Stimulated activated CD8-positive, alpha-beta memory T cell treated with anti-CD3 and anti-CD28 coated beads, Interleukin-2, amount 100 ng/mL, for 1 hour (primary cell): ENCODE results near the gene ARSG.
"Not testable (repeated sequence)": the region's sequence is repeated elsewhere in the genome, so short reads cannot be mapped to it uniquely, and the experiment has no call there.

ENCODE experiments used
- DNase-seq, 2 donors: peaks; one replicate each; pipeline ENCODE4 v3.0.0-alpha.2; 2020; ENCODE audit warnings: low read depth in 2 of 2

The ARSG gene

DNA sequence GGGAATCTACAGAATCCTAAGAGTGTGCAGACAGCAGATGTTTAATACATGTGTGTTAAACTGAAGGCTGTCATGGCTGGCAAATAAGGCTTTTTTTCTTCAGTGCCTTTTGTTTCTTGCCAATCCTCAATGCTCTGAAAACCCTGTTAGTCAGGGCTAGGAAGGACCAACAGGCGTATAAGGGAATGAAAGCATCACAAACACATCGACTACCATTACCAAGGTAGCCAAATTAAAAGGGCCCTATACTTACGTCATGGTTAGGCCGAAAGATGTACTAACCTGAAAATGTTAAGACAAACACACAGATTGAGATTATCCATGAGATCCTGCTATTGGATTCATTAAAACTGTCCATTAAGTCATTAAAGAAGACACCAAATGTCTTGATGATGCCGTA, 13.5 kb upstream of the ARSG start:
- no peak for DNase-seq

- not testable (repeated sequence) for DNase-seq
Measured at GRCh38 chr17:68281965-68282364, 9.3 kb upstream of the ARSG start.

GRCh38 chr17:68288375-68288774, 2.9 kb upstream of the ARSG start:
- DNase-seq: no peak

GRCh38 chr17:68288804-68289203, 2.5 kb upstream of the ARSG start:
- no peak for DNase-seq

- DNase-seq: no peak
Measured at GRCh38 chr17:68289473-68289872, 1.8 kb upstream of the ARSG start.

DNA sequence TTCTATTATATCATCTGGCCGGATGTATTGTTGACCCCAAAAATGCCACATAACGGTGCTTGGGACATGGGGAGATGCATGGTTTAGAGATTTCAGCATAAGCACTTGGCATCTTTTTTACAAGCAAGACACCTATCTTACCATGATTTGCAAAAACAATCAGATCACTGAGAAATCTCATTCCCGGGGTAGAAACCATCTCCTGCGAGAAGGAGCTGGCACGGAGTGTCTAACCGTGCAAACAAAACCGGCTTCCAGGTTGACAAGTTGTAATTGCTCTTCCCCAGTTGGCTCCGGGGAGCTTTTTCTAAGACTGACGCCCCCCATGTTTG, 1.4 kb upstream of the ARSG start:
- no peak for DNase-seq

- DNase-seq: peak; percentile 35 to 42
Measured at GRCh38 chr17:68290268-68290954, 884 bp upstream of the ARSG start.

GRCh38 chr17:68291836-68292688, 767 bp downstream of the ARSG start:
- peak; percentile 81 to 86 for DNase-seq

- no peak for DNase-seq
Measured at GRCh38 chr17:68292689-68293040, 1.4 kb downstream of the ARSG start.

GRCh38 chr17:68293490-68294195, 2.3 kb downstream of the ARSG start:
- no peak for DNase-seq

- DNase-seq: no peak
Measured at GRCh38 chr17:68294196-68294555, 2.9 kb downstream of the ARSG start.

- DNase-seq: no peak
Measured at GRCh38 chr17:68294617-68295016, 3.3 kb downstream of the ARSG start.

GRCh38 chr17:68295086-68295485, 3.8 kb downstream of the ARSG start:
- no peak for DNase-seq

DNA sequence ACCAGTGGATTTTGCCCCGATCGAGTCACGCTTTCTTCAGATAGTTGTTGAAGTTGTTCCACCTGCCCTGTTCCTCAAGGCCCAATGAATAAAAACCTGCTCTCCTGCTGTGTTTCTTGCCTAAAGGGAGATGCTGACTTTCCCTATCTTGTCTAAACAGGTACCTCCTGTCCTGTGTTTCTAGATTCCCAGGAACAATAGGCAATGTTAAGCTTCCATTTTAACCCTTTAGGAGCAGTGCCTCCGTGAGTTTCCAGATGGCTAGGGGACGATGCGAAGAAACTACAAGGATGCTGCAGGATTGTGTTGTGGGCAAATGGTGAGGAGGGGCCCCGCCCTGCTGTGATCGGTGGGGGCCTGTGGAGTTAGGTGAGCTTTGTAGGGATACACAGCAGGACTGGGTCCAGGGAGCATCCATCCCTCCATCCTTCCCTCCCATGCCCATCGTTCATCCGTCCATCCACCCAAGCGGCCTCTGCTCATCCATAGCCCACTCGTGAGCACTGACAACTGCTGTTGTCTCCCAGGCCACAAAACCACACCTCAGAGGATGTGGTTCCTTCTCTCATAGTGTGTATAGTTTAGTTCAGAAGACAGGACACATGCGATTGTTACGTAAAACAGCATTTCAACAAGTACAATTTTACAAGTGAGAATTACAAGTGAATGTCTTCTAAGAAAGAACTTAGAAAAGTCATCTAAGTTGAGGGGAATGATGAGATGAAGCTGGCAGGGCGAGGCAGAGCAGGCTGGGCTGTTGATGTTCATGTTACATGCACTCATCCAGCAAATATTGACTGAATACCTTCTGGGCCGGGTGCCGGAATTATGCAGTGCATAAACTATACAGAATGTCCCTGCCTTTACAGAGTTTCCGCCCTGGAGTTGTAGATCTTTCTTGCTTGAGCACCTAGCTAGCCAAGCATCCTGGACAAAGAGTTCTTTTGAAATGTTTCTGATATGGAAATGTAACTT, 5.2 kb downstream of the ARSG start:
- DNase-seq: peak; percentile 19 to 29

GRCh38 chr17:68297195-68297594, 5.9 kb downstream of the ARSG start:
- DNase-seq: no peak

- DNase-seq: no peak
Measured at GRCh38 chr17:68298601-68299000, 7.3 kb downstream of the ARSG start.

GRCh38 chr17:68299817-68300216, 8.5 kb downstream of the ARSG start:
- DNase-seq: no peak

DNA sequence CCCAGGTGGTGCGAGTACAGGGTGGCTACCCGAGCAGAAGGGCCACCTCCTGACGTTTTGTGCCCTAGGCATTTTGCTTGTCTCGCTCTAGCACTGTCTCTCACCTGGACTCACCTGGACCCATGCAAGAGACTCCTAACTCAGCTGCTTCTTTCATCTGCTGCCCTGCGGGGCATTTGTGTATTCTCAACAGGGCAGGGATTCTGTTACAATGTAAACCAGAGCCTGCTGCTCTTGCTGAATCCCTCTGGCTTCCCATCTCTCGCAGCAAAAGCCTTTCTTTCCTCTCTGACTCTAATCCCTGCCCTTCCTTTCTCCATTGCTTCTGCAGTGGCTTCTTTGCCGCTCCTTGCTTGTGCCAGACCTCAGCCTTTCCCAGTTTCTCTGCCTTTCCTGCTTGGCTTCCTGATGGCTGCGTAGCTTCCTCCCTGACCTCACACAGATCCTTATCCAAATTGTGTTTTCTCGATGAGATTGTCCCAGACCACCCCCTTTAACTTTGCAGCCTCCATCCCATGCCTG, 10.2 kb downstream of the ARSG start:
- DNase-seq: no peak

DNA sequence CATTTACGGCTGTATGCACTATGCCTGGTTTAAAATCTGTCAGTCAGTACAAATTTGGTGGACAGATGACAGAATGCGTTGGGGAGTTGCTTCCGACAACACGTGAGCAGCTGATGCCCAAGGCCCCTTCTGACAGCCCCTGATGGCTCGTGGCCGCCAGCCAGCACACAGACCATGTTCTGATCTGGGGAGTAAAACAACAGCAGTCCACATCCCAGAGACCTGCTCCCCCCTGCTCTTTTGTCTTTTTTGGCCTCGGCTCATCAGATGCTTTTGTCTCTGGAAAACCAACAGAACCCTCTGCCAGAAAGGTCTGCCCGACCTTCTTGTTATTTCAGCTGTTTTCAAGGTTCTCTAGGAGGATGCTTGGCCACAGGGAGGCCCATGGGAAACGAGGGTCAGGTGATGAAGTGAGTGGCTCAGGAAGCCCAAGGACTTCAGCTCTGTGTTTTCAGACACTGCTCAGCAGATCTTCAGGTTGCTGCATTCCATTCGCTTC, 10.8 kb downstream of the ARSG start:
- DNase-seq: no peak

GRCh38 chr17:68302666-68303065, 11.4 kb downstream of the ARSG start:
- no peak for DNase-seq

- DNase-seq: no peak
Measured at GRCh38 chr17:68304706-68305105, 13.4 kb downstream of the ARSG start.
